GM19193 (cell line): Measurements from ENCODE around the gene CACNB1.

Experiments used
- POLR2A ChIP-seq: IDR thresholded peaks from 4 replicates; pipeline ENCODE4 v1.6.1; 2011; ENCODE audit not compliant: insufficient read depth, insufficient read length; ENCODE audit errors: extremely low read depth

CACNB1 gene

DNA sequence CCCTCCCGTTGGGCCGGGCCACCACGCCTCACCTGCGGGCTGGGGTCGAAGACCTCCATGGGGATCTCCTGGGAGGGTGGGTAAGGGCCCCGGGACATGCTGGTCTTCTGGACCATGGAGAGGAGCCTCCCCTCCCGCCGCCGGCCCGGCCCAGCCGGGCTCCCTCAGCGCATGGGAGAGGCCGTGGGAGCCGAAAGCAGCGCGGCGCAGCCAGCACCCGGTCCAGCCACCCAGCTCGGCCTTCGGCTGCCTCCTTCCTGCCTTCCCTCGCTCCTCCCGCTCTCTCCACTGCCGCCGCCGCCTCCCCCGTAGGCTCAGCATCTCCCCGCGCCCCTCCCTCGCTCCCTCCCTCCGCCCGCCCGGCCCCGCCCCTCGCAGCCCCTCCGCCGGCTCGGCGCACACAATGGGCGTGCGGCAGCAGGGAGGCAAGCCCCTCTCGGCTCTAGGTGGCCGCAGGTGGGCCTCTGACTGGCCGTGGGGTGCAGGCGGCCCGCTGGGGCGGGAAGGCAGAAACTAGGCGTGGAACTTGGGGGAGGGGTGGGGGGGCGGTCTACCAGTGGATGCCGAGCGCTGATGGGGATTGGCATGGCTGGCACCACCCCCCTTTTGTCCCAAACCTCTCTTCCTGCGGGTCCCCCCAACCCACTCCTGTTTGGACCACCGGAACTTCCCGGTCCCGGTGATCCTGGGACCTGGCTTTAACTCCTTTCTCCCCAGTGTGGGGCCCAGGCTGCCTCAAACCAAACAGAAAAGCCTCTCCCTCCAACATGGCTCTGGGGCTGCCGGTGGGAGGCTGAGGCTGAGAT lies at the start of gene CACNB1:
CACNB1 (minus strand) TSS at position 290 of the 806 bp plus-strand sequence; CDS start at position 116, 174 bp downstream.
- peak; percentile 60 for TF ChIP-seq POLR2A

DNA sequence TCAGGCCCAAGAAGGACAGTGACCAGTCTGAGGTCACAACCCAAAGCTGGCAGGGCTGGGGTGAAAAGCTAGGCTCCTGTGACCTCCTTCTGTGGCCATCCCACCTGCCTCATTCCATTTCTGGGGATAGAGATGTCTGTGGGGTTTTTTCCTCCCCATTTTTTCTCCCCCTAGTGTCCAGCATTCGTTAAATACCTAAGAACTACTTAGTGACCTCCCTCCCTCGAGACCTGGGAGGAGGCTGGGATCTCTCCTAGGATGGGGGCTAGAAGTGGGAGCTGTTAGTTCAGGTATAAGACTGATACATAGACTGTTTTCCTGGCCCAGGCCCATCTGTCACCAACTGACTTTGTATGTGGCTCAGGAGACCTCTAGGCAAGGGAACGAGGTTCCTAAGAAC lies 48.8 kb upstream of the CACNB1 start:
- no peak for TF ChIP-seq POLR2A

DNA sequence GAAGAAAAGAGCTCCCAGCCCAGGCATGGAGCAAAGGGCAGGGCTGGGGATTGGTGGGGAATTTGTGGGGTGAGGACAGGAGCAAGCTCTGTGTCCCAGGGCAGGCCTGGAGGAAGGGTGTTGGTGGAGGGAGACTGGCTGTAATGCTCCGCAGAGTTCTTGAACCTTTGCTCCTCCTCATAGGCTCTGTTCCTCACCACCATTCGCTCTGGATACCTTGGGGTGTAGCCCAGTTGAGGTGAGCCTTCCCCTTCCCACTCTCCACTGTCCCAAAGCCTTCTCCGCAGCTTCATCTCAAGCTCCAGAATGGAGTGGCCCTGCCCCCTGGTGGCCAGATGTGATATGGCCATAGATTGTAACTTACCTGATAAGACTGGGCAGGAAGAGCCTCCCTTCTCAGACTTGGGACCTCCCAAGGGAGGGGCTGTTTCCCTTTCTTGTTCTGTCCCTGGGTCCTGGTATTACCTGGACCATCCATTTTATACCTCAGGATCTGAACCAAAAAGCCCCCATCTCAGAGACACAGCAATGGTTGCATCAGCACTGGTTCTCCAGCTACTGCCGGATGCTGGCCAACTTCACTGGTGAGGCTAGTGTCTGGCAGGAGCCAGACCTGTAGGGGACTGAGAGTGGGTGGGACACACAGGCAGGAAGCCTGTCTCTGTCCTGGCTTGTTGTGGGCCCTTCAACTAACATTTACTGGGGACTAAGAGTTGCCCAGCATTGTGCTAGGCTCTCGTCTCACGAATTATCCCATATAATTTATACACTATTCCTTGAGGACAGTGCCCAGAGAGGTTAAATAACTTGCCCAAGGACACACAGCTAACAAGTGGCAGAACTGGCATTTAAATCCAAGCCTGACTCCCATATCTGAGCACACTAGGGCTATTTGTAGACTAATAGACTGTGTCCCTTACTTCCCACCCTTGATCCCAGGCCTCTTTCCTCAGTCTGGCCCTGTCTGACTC lies 47.4 kb upstream of the CACNB1 start:
- no peak for TF ChIP-seq POLR2A

DNA sequence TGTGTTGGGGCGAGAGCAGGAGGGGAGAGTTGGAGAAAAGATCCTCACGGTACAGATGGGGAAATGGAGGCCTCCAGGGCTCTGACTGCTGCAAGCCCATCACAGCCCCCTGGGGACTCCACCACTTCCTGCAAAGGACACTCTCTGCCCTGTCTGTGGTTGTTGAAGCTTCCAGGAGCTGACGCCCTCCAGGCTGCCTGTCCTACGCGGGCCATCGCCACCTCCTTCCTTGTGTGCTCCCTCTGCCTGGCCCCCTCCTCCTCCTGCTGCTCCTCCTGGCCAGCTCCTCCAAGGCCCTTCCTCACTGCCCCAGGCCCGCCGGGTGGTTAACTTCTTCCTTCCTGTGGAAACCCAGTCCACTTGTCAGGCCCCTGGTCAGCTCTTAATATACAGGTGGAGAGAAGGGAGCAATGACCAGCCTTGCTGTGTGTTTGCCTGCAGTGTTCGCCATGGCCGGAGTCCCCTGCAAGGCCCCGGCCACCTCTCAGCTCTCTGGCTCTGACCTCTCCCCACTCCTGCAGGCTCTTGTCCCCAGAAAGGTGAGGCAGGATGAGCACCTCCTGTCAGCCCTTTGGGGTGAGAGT lies 46.6 kb upstream of the CACNB1 start:
- no peak for TF ChIP-seq POLR2A

DNA sequence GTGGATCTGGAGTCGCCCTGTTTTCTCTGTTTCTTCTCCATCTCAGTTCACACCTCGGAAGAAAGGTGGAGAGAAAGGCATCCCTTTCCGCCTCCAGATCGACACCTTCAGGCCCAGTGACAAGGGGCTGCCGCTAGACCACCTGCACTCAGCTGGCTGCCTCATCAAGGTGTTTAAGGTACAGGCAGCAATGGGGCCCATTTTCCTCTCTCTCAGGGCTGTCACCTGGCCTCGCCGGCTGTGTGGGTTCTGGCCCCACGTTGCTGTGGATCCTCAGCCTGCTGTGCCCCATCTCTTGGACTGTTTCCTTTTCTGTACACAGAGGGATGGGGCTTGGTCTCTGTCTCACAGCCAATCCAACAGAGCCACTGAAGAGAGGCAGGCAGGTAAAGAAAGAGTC lies 45.7 kb upstream of the CACNB1 start:
- TF ChIP-seq POLR2A, result no peak

DNA sequence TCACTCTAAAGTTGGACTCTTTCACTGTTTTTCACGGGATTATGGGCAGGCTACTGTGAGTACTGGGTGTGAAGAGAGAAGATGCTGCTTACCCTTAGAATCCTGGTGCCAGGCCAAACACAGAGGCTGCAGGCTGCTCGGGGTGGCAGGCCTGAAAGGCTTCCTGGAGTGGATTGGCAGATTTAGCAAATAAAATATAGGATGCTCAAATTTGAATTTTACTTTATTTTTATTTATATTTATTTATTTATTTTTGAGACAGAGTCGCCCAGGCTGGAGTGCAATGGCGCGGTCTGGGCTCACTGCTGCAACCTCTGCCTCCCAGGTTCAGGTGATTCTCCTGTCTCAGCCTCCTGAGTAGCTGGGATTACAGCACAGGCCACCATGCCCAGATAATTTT lies 43.2 kb upstream of the CACNB1 start:
- no peak for TF ChIP-seq POLR2A

DNA sequence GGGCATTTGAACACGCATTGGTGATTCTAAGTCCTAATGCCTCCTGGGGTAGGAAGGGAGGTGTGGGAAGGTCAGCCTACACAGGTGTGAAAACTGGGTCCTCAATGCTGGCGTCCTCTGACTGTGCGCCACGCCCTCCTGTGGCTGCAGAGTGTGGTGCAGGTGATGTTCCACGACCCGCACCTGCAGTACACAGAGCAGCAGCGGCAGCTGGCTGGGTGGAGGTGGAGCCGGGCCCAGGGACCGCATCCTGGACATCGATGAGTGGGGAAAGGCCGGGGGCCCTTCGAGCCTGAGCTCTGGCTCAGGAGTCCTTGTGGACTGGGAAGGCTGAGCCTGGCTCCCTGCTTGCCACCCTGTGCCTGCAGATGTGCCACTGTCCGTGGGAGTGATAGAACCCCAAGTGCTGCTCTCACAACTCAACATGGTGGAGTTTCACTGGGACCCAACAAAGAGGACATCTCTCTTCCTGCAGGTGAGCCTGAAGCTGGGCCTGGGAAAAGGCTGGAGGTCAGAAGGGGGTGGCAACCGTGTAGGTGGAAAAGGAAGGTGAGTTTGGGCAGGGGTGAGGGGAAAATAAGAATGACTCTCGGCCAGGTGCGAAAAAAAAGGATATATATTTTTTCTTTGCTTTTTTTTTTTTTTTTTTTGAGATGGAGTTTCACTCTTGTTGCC lies 42.3 kb upstream of the CACNB1 start:
- TF ChIP-seq POLR2A, result no peak

DNA sequence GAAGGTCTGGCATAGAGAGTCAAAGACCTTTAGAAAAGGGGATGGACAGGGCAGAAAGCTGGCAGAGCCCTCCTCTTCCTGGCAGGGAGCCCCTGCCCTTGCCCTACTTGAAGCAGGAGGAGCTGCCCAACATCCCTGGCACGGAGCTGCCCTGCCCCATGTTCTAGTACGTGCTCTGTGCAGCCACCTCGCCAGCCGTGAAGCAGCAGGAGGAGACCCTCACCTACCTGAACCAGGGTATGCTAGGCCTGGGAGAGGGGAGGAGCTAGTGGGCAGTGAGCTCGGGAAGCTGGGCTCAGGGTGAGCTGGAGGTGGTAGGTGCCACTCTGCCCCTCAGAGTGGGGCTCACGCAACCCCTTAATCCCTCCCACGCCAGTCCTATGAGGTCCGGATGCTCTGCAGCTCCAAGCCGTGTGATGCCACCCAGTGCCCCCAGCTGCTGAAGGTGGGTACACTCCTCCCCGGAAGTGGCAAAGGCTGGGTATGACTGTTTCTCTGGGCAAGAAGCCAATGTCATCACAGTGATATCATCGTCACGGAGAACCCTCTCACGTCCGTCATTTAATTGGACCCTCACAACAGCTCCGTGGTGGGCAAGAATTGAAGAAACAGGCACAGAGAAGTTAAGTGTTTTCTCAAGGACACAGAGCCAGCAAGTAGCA lies 41.0 kb upstream of the CACNB1 start:
- no peak for TF ChIP-seq POLR2A

DNA sequence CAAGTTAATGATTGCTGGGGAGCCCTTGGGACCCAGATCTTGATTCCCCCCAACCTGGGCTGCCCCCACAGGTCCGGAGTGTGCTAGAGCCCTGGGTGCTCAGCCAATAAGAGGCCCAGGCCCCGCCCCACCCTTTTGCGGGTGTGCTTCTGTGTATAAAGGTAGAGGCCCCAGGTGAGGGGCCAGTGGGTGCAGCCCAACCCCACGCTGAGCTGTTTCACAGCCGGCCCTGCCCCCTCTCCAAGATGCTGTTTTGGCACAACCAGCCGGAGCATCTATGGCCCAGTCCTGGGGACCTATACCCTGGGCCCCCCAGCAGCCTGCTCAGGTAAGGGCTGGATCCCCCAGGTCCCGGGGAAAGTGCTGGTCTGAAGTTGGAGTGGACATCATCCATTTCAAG lies 40.1 kb upstream of the CACNB1 start:
- TF ChIP-seq POLR2A, result no peak

DNA sequence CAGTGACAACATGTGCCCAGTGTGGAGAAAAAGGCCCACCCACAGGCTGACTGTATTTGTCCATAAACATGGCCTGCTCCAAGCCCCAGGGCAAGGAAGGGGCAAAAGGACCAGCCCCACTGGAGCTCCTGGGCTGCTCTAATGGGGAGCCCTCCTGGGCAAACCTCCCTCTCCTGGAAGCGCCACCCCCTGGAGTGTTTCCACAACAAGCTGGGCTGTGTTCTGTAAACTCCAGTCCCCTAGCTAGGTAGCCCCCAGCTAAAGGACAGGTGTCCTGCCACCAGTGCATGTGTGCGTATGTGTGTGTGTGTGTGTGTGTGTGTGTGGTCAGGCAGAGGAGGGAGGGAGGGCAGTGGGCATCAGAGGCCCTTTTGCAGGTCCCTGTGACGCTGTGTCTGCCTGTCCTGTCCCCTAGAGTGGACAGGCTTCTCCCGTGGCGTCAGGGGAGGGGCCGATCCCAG lies 39.5 kb upstream of the CACNB1 start:
- TF ChIP-seq POLR2A, result no peak

DNA sequence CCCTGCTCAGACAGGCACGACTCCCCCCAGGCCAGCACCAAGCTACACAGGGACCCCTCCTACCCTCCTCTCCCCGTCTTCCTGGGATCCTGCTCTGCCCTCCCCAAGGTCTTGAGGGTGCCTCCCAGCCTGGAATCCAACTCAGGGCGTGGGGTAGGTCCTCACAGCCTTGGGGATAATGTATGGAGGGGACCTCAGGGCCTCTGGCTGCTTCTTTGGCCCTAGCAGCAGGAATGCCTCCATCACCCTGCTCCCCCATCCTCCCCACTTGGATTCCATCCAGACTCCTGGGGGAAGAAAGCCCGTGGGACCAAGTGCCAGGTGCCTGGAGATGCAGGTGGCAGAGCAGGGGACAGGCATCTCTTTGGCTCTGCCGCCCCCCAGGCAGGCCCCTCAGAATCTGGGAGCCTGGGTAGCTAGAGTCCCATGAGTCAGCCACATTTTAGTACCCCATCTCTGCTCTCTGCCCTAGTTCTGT lies 39.0 kb upstream of the CACNB1 start:
- TF ChIP-seq POLR2A, result no peak

DNA sequence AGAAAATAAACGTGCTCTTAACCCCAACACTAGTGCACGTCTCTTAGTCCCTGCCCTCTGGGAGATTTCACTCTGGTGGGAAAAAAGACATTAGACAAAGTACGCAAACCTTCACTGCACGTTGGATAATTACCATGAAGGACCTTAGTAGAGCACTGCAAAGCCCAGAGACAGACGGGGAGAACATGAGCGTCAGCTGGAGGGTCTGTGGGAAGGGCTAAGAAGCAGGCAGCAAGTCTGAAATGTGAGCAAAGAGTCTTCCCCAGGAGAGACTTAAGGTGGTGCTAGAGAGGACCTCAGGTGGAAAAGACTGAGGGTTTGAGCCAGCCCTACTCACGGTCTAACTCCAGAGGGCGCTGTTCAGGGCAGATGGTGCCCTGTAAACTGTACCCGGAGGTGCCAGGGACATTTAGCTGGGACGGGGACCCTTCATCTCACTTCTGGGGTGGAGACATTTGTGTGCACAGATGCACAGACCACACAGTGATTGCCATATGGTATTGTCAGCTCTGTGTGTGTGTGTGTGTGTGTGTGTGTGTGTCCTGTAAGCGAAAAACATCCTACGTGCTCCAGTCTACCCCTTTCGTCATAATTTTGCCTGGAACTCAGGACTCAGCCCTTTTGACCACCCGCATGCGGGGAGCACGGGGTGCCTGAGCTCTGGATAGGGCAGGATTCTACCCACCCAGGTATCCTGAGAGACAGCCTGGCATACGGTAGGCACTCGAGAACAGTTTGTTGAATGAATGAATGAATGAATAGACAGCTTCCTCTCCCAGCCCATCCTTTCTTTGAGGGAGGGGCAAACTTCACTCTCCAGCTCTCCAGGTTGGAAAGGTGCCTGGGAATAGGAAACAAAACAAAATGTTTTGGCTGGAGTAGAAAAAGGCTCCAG lies 38.3 kb upstream of the CACNB1 start:
- TF ChIP-seq POLR2A, result no peak
